GM12892 (cell line): ENCODE data around the gene TEX13C. TPM values are rescaled to one million over a fixed set of nuclear protein-coding genes. Genes with fewer than 3 reads are reported as not detected.
"Not testable (repeated sequence)": the region's sequence is repeated elsewhere in the genome, so short reads cannot be mapped to it uniquely, and the experiment has no call there.

Experiments used
- DNase-seq: peaks from one replicate; pipeline ENCODE4 v3.0.0; 2011; ENCODE audit not compliant: insufficient read length
- FAIRE-seq: peaks from 2 replicates; lab custom pipeline; 2011; peaks lifted over from hg19 to GRCh38; lab: Jason Lieb, UNC
- POLR2A ChIP-seq: IDR thresholded peaks from 2 replicates; pipeline ENCODE4 v1.6.1; 2011; ENCODE audit warnings: low read depth, low read length, control low read depth
- POLR2AphosphoS5 ChIP-seq: IDR thresholded peaks from 2 replicates; pipeline ENCODE4 v1.6.1; 2011; ENCODE audit warnings: low read depth, low read length, control low read depth
- TAF1 ChIP-seq: IDR thresholded peaks from 2 replicates; pipeline ENCODE4 v1.6.1; 2011; ENCODE audit warnings: low read depth, mild to moderate bottlenecking, control low read depth, low read length, borderline replicate concordance
- polyA plus RNA-seq: library from polyadenylated mRNA; unstranded; fragments of >200 nt; gene quantifications from one replicate; pipeline ENCODE4 v1.2.1, GENCODE V29; 2012; ENCODE audit warnings: missing spikeins, inconsistent platforms; ENCODE audit not compliant: missing spikeins

Gene TEX13C
- polyA plus RNA-seq, result not detected

DNA sequence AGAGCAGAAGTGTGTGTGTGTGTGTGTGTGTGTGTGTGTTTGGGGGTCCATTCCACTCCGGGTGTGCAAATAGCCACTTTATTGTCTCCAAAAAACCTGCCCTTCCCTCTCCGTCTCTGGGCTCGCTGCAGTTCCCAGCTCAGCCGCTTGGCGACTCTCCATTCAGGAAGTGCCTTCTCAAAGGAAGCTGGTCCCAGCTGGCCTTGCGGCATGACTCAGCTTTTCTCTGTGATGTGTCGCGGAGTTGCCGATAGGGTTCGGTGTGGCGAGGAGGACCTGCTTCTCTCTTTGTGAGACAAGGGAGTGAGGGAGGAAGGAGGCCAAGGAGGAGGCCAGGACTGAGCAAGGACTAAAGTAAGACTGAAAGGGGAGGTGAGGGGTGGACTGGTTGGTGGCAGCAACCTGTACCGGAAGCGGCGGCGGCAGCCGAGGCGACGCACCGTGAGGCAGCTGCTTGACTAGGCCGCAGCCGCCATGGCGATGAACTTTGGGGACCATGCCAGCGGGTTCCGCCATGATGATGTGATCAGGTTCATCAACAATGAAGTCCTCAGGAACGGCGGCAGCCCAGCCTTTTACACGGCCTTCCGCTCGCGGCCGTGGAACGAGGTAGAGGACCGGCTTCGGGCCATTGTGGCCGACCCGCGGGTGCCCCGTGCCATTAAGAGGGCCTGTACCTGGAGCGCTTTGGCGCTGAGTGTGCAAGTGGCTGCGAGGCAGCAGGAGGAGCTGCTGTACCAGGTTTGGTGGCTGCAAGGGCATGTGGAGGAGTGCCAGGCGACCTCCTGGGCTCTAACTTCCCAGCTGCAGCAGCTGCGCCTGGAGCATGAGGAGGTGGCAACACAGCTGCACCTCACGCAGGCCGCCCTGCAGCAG is at the start of gene TEX13C:
TSS of gene TEX13C (plus strand) at position 226 of the 876 bp plus-strand sequence. CDS start at position 475, 249 bp downstream.
- no peak for DNase-seq
- FAIRE-seq, result no peak
- TF ChIP-seq POLR2AphosphoS5 (no peak), TAF1 (no peak), POLR2A (no peak)

DNA sequence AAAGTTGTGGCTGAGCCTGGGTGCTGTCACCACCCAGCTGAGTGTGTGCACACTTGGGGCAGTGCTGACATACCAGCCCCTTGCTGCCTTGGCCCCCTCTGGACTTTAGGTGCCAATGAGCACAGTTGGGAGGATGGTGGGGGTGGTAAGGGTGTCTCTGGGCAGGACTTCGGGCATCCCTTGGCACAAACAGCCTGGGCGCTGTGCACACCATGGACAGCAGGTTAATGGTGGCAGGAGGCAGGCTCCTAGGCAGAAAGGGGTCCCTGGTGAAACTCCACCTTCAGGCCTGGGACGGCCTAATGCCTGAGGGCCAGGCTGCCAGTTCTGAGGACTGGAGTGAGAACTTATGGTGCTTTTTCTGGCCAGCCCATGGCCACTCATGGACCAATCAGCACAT is 32.4 kb upstream of the TEX13C start:
- FAIRE-seq, result no peak
- TF ChIP-seq POLR2A, result no peak
- TF ChIP-seq POLR2AphosphoS5, result no peak

DNA sequence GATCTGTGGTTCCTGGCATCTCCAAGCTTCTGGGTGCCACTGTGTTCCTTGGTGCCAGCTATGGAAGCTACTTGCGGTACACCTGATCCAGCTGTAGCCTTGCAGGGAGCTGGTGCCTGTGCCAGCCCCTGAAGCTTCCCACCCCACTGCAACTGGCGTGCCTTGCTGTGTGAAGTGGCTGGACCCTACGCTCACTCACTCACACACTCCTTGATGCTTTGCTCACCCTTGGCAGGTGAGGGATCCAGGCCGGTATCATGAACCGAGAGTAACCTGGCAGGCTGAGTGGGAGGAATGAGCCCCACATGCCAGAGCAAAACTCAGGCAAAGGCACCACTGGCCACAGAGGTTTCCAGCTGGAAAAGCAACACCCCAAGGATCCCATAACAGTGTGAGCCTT is 31.3 kb upstream of the TEX13C start:
- TF ChIP-seq TAF1 (no peak), POLR2A (no peak), POLR2AphosphoS5 (no peak)
- peak; percentile 5 for FAIRE-seq
- DNase-seq, result no peak

More for the DNA sequence above, 32.4 kb upstream of the TEX13C start:
- no peak for DNase-seq

GRCh38 chrX:125289209-125289608 is 30.5 kb upstream of the TEX13C start:
- no peak for FAIRE-seq
- no peak for DNase-seq
- TF ChIP-seq POLR2AphosphoS5 (no peak), TAF1 (no peak), POLR2A (no peak)

- TF ChIP-seq POLR2A (no peak), TAF1 (no peak), POLR2AphosphoS5 (no peak)
- DNase-seq (no peak), FAIRE-seq (no peak)
These were observed 29.8 kb upstream of the TEX13C start for GRCh38 chrX:125289920-125290319.

DNA sequence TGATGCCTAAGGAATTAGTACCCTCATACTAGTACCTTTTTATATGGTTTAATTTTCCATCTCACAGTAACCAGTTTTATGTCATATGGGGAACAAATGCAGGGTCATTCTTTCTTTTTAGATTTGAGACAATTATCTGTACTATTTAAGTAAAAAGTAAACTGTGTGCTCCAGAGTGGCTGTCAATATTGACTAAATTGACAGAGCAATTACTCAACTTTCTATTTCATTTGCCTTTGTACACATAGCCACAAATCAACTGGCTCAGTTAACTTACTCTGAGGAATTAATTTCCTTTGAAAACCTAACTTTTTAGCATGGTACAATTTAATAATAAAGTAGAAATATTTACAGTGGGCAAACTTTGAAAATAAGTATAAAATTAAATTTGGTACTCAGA is 28.5 kb upstream of the TEX13C start:
- no peak for DNase-seq
- TF ChIP-seq POLR2A (no peak), POLR2AphosphoS5 (no peak), TAF1 (no peak)
- FAIRE-seq, result no peak

DNA sequence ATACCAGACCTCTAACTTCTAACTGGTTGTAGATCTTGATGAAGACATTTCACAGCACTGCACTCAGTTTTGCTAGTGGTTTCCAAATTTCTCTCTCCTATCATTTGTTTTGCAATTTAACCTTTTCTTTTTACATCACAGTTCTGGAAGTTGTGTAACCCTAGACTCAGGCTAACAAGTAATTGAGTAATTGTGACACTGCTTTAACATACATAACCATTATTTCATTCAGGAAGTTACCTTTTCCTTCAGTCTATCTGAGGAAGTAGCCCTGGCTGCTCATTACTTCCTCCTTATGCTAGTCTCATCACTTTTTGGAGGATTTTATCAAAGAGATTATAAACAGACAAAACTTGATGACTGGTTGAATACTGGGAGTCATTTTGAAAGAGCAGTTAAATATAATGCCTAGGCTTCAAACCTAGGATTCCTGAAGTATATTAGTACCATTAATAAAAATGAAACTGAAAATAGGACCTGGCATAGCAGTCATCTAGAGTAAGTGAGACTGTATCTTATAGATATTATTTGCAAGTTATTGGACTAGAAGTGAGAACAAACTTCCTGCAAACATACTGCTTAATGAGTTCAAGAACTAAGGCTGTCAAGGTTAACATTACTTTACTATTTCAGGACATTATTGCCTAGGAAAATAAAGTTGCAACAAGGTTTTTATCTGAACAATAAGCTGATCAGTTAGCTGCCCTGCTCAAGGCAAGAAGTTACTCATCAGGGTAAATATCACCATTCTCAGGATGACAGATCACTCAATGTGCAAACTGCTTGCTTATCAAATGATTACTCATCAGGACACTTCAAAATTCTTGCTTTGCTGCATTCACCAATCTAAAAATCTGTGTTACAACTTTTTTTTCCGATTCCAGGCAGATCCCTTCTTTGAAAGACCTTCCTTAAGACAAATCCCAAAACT is 25.6 kb upstream of the TEX13C start:
- TF ChIP-seq POLR2AphosphoS5 (no peak), POLR2A (no peak), TAF1 (no peak)
- DNase-seq (no peak), FAIRE-seq (no peak)

DNA sequence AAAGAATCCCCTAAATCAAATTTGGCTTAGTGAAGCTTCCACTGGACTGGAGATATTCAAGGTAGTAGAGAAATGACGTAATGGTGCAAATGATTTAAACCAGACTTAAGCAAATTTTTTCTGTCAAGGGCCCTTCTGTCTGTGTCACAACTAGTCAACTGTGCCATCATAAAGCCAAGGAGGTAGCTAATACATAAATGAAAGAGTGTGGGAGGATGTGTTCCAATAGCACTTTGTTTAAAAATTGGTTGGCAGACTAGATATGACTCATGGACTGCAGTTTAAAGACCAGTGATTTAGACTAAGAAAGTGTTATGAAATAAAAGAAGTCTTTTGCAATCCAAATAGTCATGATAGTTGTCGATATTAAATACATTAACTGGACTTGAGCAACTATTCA is 24.3 kb upstream of the TEX13C start:
- FAIRE-seq, result no peak
- TF ChIP-seq POLR2AphosphoS5 (no peak), TAF1 (no peak), POLR2A (no peak)
- no peak for DNase-seq

DNA sequence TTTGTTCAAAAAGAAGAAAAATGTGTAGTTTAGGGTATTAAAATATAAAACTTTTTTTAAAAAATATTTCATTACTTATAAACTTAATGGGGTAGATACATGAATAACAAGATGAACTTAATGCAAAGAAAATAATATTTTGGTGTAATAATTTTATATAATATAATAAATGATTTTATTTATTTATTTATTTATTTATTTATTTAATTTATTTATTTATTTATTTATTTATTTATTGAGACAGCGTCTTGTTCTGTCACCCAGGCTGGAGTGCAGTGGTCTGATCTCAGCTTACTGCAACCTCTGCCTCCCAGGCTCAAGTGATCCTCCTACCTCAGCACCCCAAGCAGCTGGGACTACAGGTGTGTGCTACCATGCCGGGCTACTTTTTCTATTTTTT is 20.8 kb upstream of the TEX13C start:
- DNase-seq (no peak), FAIRE-seq (no peak)
- TF ChIP-seq POLR2A, result no peak
- TF ChIP-seq POLR2AphosphoS5, result no peak
- TF ChIP-seq TAF1, result no peak

DNA sequence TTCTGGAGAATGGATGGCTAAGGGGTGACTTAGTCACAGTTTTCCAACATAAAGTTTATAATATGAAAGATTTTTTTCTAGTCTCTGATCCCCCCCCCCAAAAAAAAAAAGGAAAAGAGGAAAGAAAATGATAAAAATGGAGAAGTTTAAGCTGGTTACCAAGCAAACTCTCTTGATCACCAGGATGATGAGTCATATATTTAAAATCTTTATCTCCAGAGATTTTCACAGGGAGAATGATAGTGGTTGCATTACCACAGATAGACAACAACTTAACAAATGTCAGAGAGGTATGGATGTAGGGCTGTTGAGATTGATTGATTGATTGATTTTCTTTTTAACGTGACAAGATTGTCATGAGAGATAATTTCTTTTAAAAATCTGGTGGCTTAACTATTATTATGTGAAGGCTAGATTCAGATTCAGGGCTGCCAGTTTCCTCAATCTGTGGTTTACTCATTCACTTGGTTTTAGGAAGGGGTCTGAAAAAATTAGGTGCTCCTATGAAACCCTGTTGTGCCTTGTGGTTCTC is 13.3 kb upstream of the TEX13C start:
- DNase-seq (no peak), FAIRE-seq (no peak)
- TF ChIP-seq TAF1, result no peak
- TF ChIP-seq POLR2A, result no peak
- TF ChIP-seq POLR2AphosphoS5, result no peak

- no peak for TF ChIP-seq TAF1
- TF ChIP-seq POLR2AphosphoS5, result no peak
- no peak for TF ChIP-seq POLR2A
- FAIRE-seq (no peak), DNase-seq (no peak)
These were observed 11.0 kb upstream of the TEX13C start for GRCh38 chrX:125308653-125309052.

GRCh38 chrX:125319166-125319565 is 505 bp upstream of the TEX13C start:
- not testable (repeated sequence) for DNase-seq, FAIRE-seq
